Uterus (tissue), 4 donors: ENCODE data around the gene DZIP1. TPM values are rescaled to one million over a fixed set of nuclear protein-coding genes. Genes with fewer than 3 reads are reported as not detected.

Experiments used
- DNase-seq, 2 donors: peaks; one replicate each; pipeline ENCODE4 v3.0.0-alpha.2; 2019 to 2020
- H3K27ac ChIP-seq, 2 donors: fragments of 200-600 bp; sonication (generic); 1 replicate in 1 of 2; 2 replicates in 1 of 2; pipeline ENCODE4 v1.5.1; 2016 to 2018
- H3K27me3 ChIP-seq, 2 donors: fragments of 200-600 bp; sonication (generic); one replicate each; pipeline ENCODE4 v1.5.1; 2018 to 2019; ENCODE audit warnings: control low read depth in 1 of 2
- H3K36me3 ChIP-seq, 2 donors: fragments of 200-600 bp; sonication (generic); one replicate each; pipeline ENCODE4 v1.5.1; 2019; ENCODE audit warnings: control low read depth in 1 of 2
- H3K4me1 ChIP-seq, 2 donors: fragments of 200-600 bp; sonication (generic); one replicate each; pipeline ENCODE4 v1.5.1; 2018 to 2019; ENCODE audit warnings: control low read depth in 1 of 2
- H3K4me3 ChIP-seq, 2 donors: fragments of 200-600 bp; sonication (generic); 1 replicate in 1 of 2; 2 replicates in 1 of 2; pipeline ENCODE4 v1.5.1; 2018 to 2019; ENCODE audit warnings: mild to moderate bottlenecking in 1 of 2
- H3K9me3 ChIP-seq, 2 donors: fragments of 200-600 bp; sonication (generic); one replicate each; pipeline ENCODE4 v1.5.1; 2019; ENCODE audit warnings: control low read depth in 1 of 2
- CTCF ChIP-seq, 4 experiments: fragments of 200-600 bp in 2 of 4; fragments of 450-650 bp in 2 of 4; sonication (generic) in 2 of 4; IDR thresholded peaks; one replicate each; pipeline ENCODE4 v1.5.1; 2016 to 2019; ENCODE audit warnings: antibody characterized with exemption in 4 of 4, mild to moderate bottlenecking in 2 of 4, moderate library complexity in 1 of 4
- POLR2A ChIP-seq, 2 donors: fragments of 450-650 bp; IDR thresholded peaks; one replicate each; pipeline ENCODE4 v1.6.1; 2016; ENCODE audit warnings: antibody characterized with exemption in 2 of 2, mild to moderate bottlenecking in 1 of 2, moderate library complexity in 1 of 2
- intact Hi-C: fragments of 100-400 bp; cut with DNase I; formaldehyde crosslinking; loops from one replicate; pipeline ENCODE4 v1.15.1; 2023; ENCODE audit warnings: low total_unique reads
- total RNA-seq, 4 donors: library from RNA; depleted of rRNA in 3 of 4; stranded (reverse); fragments of >200 nt in 3 of 4; gene quantifications; one replicate each; pipeline versions ENCODE4 v1.1.0 to v1.2.4, GENCODE V29; 2014 to 2023
- donor health status: DM: yes; HTN: yes; CAD: no.

DZIP1 gene
- total RNA-seq, 4 donors from 2014 or later = 24.1 to 65.3 (median 42.3) TPM

- Histone ChIP-seq H3K9me3 (no peaks in the 10 kb centered on the region), H3K4me3 (no peak overlapping the region), H3K36me3 (no peaks in the 10 kb centered on the region), H3K4me1 (no peaks in the 10 kb centered on the region), H3K27ac (no peak overlapping the region), H3K27me3 (no peaks in the 10 kb centered on the region)
- intact Hi-C loops = no loop called here
- TF ChIP-seq POLR2A (IDR thresholded peaks at IDR 0.05) (no peak), CTCF (IDR thresholded peaks at IDR 0.05) (no peak)
- DNase-seq = no peak
Measured at GRCh38 chr13:95603887-95604555, 40.5 kb downstream of the DZIP1 start.

- Histone ChIP-seq H3K27ac (no peak overlapping the region), H3K4me1 (no peaks in the 10 kb centered on the region), H3K36me3 (no peaks in the 10 kb centered on the region), H3K27me3 (no peaks in the 10 kb centered on the region), H3K9me3 (no peaks in the 10 kb centered on the region), H3K4me3 (no peak overlapping the region)
- DNase-seq = no peak
- intact Hi-C loops = no loop called here
- no peak for TF ChIP-seq POLR2A (IDR thresholded peaks at IDR 0.05)
- no peak for TF ChIP-seq CTCF (IDR thresholded peaks at IDR 0.05)
Measured at GRCh38 chr13:95601906-95602305, 42.6 kb downstream of the DZIP1 start.

GRCh38 chr13:95601216-95601615, 43.3 kb downstream of the DZIP1 start:
- H3K27me3 ChIP-seq = no peaks in the 10 kb centered on the region
- intact Hi-C loops = no loop called here
- no peak overlapping the region for H3K4me3 ChIP-seq
- no peak for DNase-seq
- H3K4me1 ChIP-seq = no peaks in the 10 kb centered on the region
- TF ChIP-seq POLR2A (IDR thresholded peaks at IDR 0.05) (no peak), CTCF (IDR thresholded peaks at IDR 0.05) (no peak)
- H3K36me3 ChIP-seq = no peaks in the 10 kb centered on the region
- no peak overlapping the region for H3K27ac ChIP-seq
- H3K9me3 ChIP-seq = no peaks in the 10 kb centered on the region

GRCh38 chr13:95596701-95597100, 47.8 kb downstream of the DZIP1 start:
- intact Hi-C loops = no loop called here
- DNase-seq = no peak
- Histone ChIP-seq H3K9me3 (no peaks in the 10 kb centered on the region), H3K27ac (no peak overlapping the region), H3K36me3 (no peaks in the 10 kb centered on the region), H3K27me3 (no peaks in the 10 kb centered on the region), H3K4me3 (no peak overlapping the region), H3K4me1 (no peaks in the 10 kb centered on the region)
- TF ChIP-seq CTCF (IDR thresholded peaks at IDR 0.05) (no peak), POLR2A (IDR thresholded peaks at IDR 0.05) (no peak)

DNA sequence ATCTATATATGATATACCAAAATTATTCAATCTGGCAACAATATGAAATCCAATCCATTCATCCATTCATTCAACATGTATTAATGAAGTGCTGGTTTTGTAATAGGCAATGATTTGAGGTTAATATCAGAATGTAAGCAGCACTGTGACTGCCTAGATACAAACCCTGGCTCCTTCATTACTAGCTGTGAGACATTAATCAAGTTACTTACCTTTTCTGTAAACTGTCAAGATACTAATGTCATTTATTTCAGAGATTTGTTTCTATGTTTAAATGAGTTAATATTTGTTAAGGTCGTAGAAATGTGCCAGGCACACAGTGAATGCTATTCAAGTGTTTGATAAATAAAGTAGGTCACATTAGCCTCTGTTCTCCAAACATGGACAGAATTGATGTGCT, 51.0 kb downstream of the DZIP1 start:
- no peak for DNase-seq
- no peak overlapping the region for H3K27ac ChIP-seq
- no peaks in the 10 kb centered on the region for H3K9me3 ChIP-seq
- no peak overlapping the region for H3K4me3 ChIP-seq
- TF ChIP-seq CTCF (IDR thresholded peaks at IDR 0.05) (no peak), POLR2A (IDR thresholded peaks at IDR 0.05) (no peak)
- no peaks in the 10 kb centered on the region for H3K36me3 ChIP-seq
- H3K4me1 ChIP-seq = no peaks in the 10 kb centered on the region
- no peaks in the 10 kb centered on the region for H3K27me3 ChIP-seq
- intact Hi-C loops = no loop called here
